ENCODE results near the gene HNRNPK. TPM values are rescaled to one million over a fixed set of nuclear protein-coding genes. Genes with fewer than 3 reads are reported as not detected.

Gene HNRNPK
- total and polyA plus RNA-seq, 2 of the 13 experiments (the other 11 are each of a cell fraction or from before 2014, with no cell fraction given): 321 to 712 TPM

DNA sequence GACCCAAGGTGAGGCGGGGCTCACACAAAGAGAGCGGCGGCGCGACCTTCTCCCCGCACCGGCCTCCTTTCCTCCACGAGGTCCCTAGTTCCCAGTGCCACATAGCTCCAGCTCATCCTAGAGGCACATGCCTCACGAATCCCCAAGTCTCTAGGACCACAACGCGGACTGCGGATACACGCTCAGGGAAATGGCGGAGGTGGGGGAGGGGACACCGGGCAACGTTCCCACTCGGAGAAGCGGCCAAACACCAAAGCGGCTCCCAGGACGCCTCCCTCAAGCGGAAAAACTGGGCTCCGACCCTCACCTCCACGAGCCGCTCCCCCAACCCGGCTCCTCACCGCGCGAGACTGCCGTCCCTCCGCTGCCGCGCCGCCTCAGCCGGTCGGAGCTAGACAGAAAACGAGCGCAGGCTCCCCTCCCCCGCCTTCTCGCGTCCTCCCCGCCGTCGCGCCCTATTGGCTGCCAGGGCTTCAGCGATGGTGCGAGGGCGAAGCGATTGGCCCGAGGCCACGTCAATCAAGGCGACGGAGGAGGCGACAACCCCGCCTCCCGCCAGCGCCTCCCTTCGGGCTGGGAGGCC is at the start of gene HNRNPK (continued):
- TF ChIP-seq, protein P1, sequence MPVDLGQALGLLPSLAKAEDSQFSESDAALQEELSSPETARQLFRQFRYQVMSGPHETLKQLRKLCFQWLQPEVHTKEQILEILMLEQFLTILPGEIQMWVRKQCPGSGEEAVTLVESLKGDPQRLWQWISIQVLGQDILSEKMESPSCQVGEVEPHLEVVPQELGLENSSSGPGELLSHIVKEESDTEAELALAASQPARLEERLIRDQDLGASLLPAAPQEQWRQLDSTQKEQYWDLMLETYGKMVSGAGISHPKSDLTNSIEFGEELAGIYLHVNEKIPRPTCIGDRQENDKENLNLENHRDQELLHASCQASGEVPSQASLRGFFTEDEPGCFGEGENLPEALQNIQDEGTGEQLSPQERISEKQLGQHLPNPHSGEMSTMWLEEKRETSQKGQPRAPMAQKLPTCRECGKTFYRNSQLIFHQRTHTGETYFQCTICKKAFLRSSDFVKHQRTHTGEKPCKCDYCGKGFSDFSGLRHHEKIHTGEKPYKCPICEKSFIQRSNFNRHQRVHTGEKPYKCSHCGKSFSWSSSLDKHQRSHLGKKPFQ (CRISPR knock-in tag; IDR thresholded peaks at IDR 0.05; ENCODE audit: insufficient replicate concordance): no peak
- no peak; the same call in 1 of the 2 replicates for TF ChIP-seq GATAD1 (CRISPR knock-in tag; IDR thresholded peaks at IDR 0.05)
- no peak for TF ChIP-seq FIP1L1 (IDR thresholded peaks at IDR 0.05; ENCODE audit: borderline replicate concordance, insufficient read depth, low read depth, low read length)
- TF ChIP-seq ISX (CRISPR knock-in tag; conservative IDR thresholded peaks at IDR 0.05): no peak
- no peak for TF ChIP-seq FOSL1 (CRISPR knock-in tag; IDR thresholded peaks at IDR 0.05; ENCODE audit: borderline replicate concordance)
- TF ChIP-seq ZNF329 (CRISPR knock-in tag; IDR thresholded peaks at IDR 0.05; ENCODE audit: low read depth): no peak
- TF ChIP-seq, protein P2, sequence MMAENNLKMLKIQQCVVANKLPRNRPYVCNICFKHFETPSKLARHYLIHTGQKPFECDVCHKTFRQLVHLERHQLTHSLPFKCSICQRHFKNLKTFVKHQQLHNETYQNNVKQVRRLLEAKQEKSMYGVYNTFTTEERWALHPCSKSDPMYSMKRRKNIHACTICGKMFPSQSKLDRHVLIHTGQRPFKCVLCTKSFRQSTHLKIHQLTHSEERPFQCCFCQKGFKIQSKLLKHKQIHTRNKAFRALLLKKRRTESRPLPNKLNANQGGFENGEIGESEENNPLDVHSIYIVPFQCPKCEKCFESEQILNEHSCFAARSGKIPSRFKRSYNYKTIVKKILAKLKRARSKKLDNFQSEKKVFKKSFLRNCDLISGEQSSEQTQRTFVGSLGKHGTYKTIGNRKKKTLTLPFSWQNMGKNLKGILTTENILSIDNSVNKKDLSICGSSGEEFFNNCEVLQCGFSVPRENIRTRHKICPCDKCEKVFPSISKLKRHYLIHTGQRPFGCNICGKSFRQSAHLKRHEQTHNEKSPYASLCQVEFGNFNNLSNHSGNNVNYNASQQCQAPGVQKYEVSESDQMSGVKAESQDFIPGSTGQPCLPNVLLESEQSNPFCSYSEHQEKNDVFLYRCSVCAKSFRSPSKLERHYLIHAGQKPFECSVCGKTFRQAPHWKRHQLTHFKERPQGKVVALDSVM (CRISPR knock-in tag; IDR thresholded peaks at IDR 0.05): no peak
- TF ChIP-seq, protein P3, sequence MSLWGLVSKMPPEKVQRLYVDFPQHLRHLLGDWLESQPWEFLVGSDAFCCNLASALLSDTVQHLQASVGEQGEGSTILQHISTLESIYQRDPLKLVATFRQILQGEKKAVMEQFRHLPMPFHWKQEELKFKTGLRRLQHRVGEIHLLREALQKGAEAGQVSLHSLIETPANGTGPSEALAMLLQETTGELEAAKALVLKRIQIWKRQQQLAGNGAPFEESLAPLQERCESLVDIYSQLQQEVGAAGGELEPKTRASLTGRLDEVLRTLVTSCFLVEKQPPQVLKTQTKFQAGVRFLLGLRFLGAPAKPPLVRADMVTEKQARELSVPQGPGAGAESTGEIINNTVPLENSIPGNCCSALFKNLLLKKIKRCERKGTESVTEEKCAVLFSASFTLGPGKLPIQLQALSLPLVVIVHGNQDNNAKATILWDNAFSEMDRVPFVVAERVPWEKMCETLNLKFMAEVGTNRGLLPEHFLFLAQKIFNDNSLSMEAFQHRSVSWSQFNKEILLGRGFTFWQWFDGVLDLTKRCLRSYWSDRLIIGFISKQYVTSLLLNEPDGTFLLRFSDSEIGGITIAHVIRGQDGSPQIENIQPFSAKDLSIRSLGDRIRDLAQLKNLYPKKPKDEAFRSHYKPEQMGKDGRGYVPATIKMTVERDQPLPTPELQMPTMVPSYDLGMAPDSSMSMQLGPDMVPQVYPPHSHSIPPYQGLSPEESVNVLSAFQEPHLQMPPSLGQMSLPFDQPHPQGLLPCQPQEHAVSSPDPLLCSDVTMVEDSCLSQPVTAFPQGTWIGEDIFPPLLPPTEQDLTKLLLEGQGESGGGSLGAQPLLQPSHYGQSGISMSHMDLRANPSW (CRISPR knock-in tag; IDR thresholded peaks at IDR 0.05; ENCODE audit: borderline replicate concordance): no peak
- TF ChIP-seq, protein P4, sequence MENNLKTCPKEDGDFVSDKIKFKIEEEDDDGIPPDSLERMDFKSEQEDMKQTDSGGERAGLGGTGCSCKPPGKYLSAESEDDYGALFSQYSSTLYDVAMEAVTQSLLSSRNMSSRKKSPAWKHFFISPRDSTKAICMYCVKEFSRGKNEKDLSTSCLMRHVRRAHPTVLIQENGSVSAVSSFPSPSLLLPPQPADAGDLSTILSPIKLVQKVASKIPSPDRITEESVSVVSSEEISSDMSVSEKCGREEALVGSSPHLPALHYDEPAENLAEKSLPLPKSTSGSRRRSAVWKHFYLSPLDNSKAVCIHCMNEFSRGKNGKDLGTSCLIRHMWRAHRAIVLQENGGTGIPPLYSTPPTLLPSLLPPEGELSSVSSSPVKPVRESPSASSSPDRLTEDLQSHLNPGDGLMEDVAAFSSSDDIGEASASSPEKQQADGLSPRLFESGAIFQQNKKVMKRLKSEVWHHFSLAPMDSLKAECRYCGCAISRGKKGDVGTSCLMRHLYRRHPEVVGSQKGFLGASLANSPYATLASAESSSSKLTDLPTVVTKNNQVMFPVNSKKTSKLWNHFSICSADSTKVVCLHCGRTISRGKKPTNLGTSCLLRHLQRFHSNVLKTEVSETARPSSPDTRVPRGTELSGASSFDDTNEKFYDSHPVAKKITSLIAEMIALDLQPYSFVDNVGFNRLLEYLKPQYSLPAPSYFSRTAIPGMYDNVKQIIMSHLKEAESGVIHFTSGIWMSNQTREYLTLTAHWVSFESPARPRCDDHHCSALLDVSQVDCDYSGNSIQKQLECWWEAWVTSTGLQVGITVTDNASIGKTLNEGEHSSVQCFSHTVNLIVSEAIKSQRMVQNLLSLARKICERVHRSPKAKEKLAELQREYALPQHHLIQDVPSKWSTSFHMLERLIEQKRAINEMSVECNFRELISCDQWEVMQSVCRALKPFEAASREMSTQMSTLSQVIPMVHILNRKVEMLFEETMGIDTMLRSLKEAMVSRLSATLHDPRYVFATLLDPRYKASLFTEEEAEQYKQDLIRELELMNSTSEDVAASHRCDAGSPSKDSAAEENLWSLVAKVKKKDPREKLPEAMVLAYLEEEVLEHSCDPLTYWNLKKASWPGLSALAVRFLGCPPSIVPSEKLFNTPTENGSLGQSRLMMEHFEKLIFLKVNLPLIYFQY (CRISPR knock-in tag; IDR thresholded peaks at IDR 0.05; ENCODE audit: borderline replicate concordance): no peak
- TF ChIP-seq, protein P5, sequence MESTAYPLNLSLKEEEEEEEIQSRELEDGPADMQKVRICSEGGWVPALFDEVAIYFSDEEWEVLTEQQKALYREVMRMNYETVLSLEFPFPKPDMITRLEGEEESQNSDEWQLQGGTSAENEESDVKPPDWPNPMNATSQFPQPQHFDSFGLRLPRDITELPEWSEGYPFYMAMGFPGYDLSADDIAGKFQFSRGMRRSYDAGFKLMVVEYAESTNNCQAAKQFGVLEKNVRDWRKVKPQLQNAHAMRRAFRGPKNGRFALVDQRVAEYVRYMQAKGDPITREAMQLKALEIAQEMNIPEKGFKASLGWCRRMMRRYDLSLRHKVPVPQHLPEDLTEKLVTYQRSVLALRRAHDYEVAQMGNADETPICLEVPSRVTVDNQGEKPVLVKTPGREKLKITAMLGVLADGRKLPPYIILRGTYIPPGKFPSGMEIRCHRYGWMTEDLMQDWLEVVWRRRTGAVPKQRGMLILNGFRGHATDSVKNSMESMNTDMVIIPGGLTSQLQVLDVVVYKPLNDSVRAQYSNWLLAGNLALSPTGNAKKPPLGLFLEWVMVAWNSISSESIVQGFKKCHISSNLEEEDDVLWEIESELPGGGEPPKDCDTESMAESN (CRISPR knock-in tag; conservative IDR thresholded peaks at IDR 0.05): peak; percentile 46; the same call in 1 of the 2 replicates
- no peak for TF ChIP-seq RNF2 (conservative IDR thresholded peaks at IDR 0.05; ENCODE audit: low read depth)
- no peak for TF ChIP-seq ZNF605 (CRISPR knock-in tag; IDR thresholded peaks at IDR 0.05)
- TF ChIP-seq AKAP8 (CRISPR knock-in tag; IDR thresholded peaks at IDR 0.05): no peak; the same call in none of the 2 replicates
- TF ChIP-seq NFKBIZ (CRISPR knock-in tag; IDR thresholded peaks at IDR 0.05): no peak; the same call in 1 of the 2 replicates
- no peak for TF ChIP-seq ATF7 (IDR thresholded peaks at IDR 0.05)
- TF ChIP-seq ATF7 (CRISPR knock-in tag; IDR thresholded peaks at IDR 0.05): no peak

All from HepG2 (cell line).